Loucy (cell line): Measurements from ENCODE around the gene ARHGAP42.

ENCODE experiments used
- H2AFZ ChIP-seq: fragments of 200-600 bp; sonication (generic); 2 replicates; pipeline ENCODE4 v1.6.0; 2016; ENCODE audit warnings: antibody characterized with exemption, mild to moderate bottlenecking, low read length, moderate library complexity
- H3F3A ChIP-seq: fragments of 200-600 bp; 2 replicates; pipeline ENCODE4 v1.6.0; 2016; ENCODE audit warnings: antibody characterized with exemption, low read depth, mild to moderate bottlenecking
- H3K27me3 ChIP-seq: fragments of 200-600 bp; sonication (generic); 2 replicates; pipeline ENCODE4 v1.6.1; 2014; ENCODE audit warnings: low read length, mild to moderate bottlenecking; ENCODE audit not compliant: insufficient read depth, poor library complexity, severe bottlenecking
- H3K36me3 ChIP-seq: fragments of 200-600 bp; sonication (generic); 2 replicates; pipeline ENCODE4 v1.6.1; 2016; ENCODE audit warnings: low read length; ENCODE audit not compliant: insufficient read depth
- H3K4me1 ChIP-seq: fragments of 200-600 bp; sonication (generic); 2 replicates; pipeline ENCODE4 v1.5.1; 2014; ENCODE audit warnings: low read length, mild to moderate bottlenecking; ENCODE audit not compliant: insufficient read depth, poor library complexity, severe bottlenecking
- H3K4me2 ChIP-seq: fragments of 200-600 bp; sonication (generic); 2 replicates; pipeline ENCODE4 v1.6.0; 2014; ENCODE audit warnings: antibody characterized with exemption, low read length, low read depth, mild to moderate bottlenecking; ENCODE audit not compliant: poor library complexity, severe bottlenecking
- H3K4me3 ChIP-seq: fragments of 200-600 bp; sonication (generic); 2 replicates; pipeline ENCODE4 v1.5.1; 2014; ENCODE audit warnings: low read length, mild to moderate bottlenecking, mixed read lengths; ENCODE audit not compliant: poor library complexity, severe bottlenecking
- H3K79me2 ChIP-seq: fragments of 200-600 bp; sonication (generic); 2 replicates; pipeline ENCODE4 v1.6.1; 2014; ENCODE audit warnings: low read length; ENCODE audit not compliant: insufficient read depth
- H3K9ac ChIP-seq: fragments of 200-600 bp; sonication (generic); 2 replicates; pipeline ENCODE4 v1.6.0; 2014; ENCODE audit warnings: mild to moderate bottlenecking, low read depth, low read length, moderate library complexity; ENCODE audit not compliant: poor library complexity, severe bottlenecking
- H3K9me2 ChIP-seq: fragments of 200-600 bp; sonication (generic); replicated peaks from 2 replicates; pipeline ENCODE4 v1.6.1; 2016; ENCODE audit warnings: low read depth, low read length, mixed read lengths
- H3K9me3 ChIP-seq: fragments of 200-600 bp; sonication (generic); 2 replicates; pipeline ENCODE4 v1.6.1; 2014; ENCODE audit warnings: mild to moderate bottlenecking, antibody characterized with exemption, low read length, low read depth; ENCODE audit not compliant: insufficient read depth
- H4K20me1 ChIP-seq: fragments of 200-600 bp; sonication (generic); 2 replicates; pipeline ENCODE4 v1.6.0; 2014; ENCODE audit warnings: antibody characterized with exemption, low read length, mild to moderate bottlenecking; ENCODE audit not compliant: insufficient read depth, poor library complexity, severe bottlenecking
- CTCF ChIP-seq: fragments of 200-600 bp; sonication (generic); conservative IDR thresholded peaks from 2 replicates; pipeline ENCODE4 v1.5.1; 2014; ENCODE audit warnings: mild to moderate bottlenecking, antibody characterized with exemption, low read length
- EZH2phosphoT487 ChIP-seq: fragments of 200-600 bp; IDR thresholded peaks from 2 replicates; pipeline ENCODE4 v1.6.1; 2018; ENCODE audit warnings: antibody characterized with exemption, mild to moderate bottlenecking, moderate library complexity, borderline replicate concordance

The ARHGAP42 gene

GRCh38 chr11:100835854-100836253, 148.8 kb downstream of the ARHGAP42 start:
- Histone ChIP-seq H3K27me3 (no peaks in the 10 kb centered on the region), H3K36me3 (no peaks in the 10 kb centered on the region), H3F3A (no peaks in the 10 kb centered on the region), H3K4me1 (no peaks in the 10 kb centered on the region), H3K4me3 (no peak overlapping the region), H3K9me3 (no peaks in the 10 kb centered on the region), H4K20me1 (no peaks in the 10 kb centered on the region), H3K4me2 (no peak overlapping the region), H3K79me2 (no peaks in the 10 kb centered on the region), H3K9me2 (no peaks in the 10 kb centered on the region), H2AFZ (no peak overlapping the region), H3K9ac (no peak overlapping the region)
- TF ChIP-seq EZH2phosphoT487 (no peak), CTCF (no peak)

- no peak overlapping the region for H3K4me2 ChIP-seq
- no peaks in the 10 kb centered on the region for H3K4me1 ChIP-seq
These were observed 150.2 kb downstream of the ARHGAP42 start for GRCh38 chr11:100837311-100837710.

GRCh38 chr11:100841711-100842407, 154.8 kb downstream of the ARHGAP42 start:
- H4K20me1 ChIP-seq, result no peaks in the 10 kb centered on the region

More at GRCh38 chr11:100837311-100837710, 150.2 kb downstream of the ARHGAP42 start:
- Histone ChIP-seq H2AFZ (no peak overlapping the region), H3K36me3 (no peaks in the 10 kb centered on the region), H4K20me1 (no peaks in the 10 kb centered on the region), H3K9ac (no peak overlapping the region), H3K9me3 (no peaks in the 10 kb centered on the region), H3K9me2 (no peaks in the 10 kb centered on the region), H3K4me3 (no peak overlapping the region), H3K79me2 (no peaks in the 10 kb centered on the region), H3F3A (no peaks in the 10 kb centered on the region), H3K27me3 (no peaks in the 10 kb centered on the region)
- TF ChIP-seq CTCF (no peak), EZH2phosphoT487 (no peak)

More at GRCh38 chr11:100841711-100842407, 154.8 kb downstream of the ARHGAP42 start:
- Histone ChIP-seq H3K79me2 (no peaks in the 10 kb centered on the region), H3K9ac (no peak overlapping the region), H3K36me3 (no peaks in the 10 kb centered on the region), H3K4me2 (no peak overlapping the region), H3K27me3 (no peaks in the 10 kb centered on the region), H3K4me3 (no peak overlapping the region), H3K9me3 (no peaks in the 10 kb centered on the region), H3F3A (no peaks in the 10 kb centered on the region), H3K4me1 (no peaks in the 10 kb centered on the region), H3K9me2 (no peaks in the 10 kb centered on the region), H2AFZ (no peak overlapping the region)
- TF ChIP-seq EZH2phosphoT487 (no peak), CTCF (no peak)
